T-cell (primary cell): ENCODE measurements around the gene VSTM4. TPM values are rescaled to one million over a fixed set of nuclear protein-coding genes. Genes with fewer than 3 reads are reported as not detected.
A peak's percentile ranks its signal among the peaks of the same experiment; 100 is the strongest.

ENCODE experiments used
- ATAC-seq, 4 experiments: fragments of 200-7000 bp in 3 of 4; fragments of 150-1000 bp in 1 of 4; cut with Tn5 transposase; replicated peaks in 1 of 4; 1 replicate in 3 of 4; 2 replicates in 1 of 4; pipeline ENCODE4 v1.10.0; 2021; ENCODE audit warnings: moderate library complexity in 3 of 4, mild to moderate bottlenecking in 2 of 4, moderate number of reproducible peaks in 1 of 4
- CTCF ChIA-PET, 2 donors: fragments of 300-600 bp; sonication (Branson Sonifier 250); formaldehyde crosslinking; loops; one replicate each; lab custom pipeline; 2022; ENCODE audit warnings: antibody characterized with exemption in 2 of 2; lab: Charles Lee
- POLR2A ChIA-PET, 2 donors: fragments of 300-600 bp; sonication (Branson Sonifier 250); formaldehyde crosslinking; loops; one replicate each; lab custom pipeline; 2022; ENCODE audit warnings: antibody characterized with exemption in 2 of 2; lab: Charles Lee
- DNase-seq, 35 experiments: peaks; one replicate each; pipeline versions ENCODE4 v3.0.0 to v3.0.0-alpha.2; 2013 to 2023
- H3K27ac ChIP-seq: one replicate; pipeline ENCODE4 v1.5.1; 2013; ENCODE audit warnings: low read length
- H3K27me3 ChIP-seq, 2 experiments: replicated peaks in 1 of 2; 1 replicate in 1 of 2; 2 replicates in 1 of 2; pipeline versions ENCODE4 v1.6.1 to v1.7.0; 2013; ENCODE audit warnings: low read length in 1 of 2, mixed read lengths in 1 of 2; ENCODE audit not compliant: control insufficient read depth in 2 of 2, insufficient read depth in 2 of 2; ENCODE audit errors: extremely low read depth in 1 of 2
- H3K36me3 ChIP-seq, 2 donors: 1 replicate in 1 of 2; 2 replicates in 1 of 2; pipeline versions ENCODE4 v1.6.1 to v1.7.0; 2013; ENCODE audit warnings: low read length in 1 of 2; ENCODE audit not compliant: control insufficient read depth in 2 of 2, insufficient read depth in 1 of 2; ENCODE audit errors: extremely low read depth in 1 of 2
- H3K4me1 ChIP-seq, 2 experiments: 1 replicate in 1 of 2; 2 replicates in 1 of 2; pipeline versions ENCODE4 v1.6.1 to v1.7.0; 2013; ENCODE audit warnings: low read length in 2 of 2, mixed read lengths in 1 of 2; ENCODE audit not compliant: insufficient read depth in 2 of 2, control insufficient read depth in 1 of 2; ENCODE audit errors: extremely low read depth in 1 of 2
- H3K4me3 ChIP-seq, 2 donors: 1 replicate in 1 of 2; 2 replicates in 1 of 2; pipeline versions ENCODE4 v1.5.1 to v1.7.0; 2013; ENCODE audit warnings: mild to moderate bottlenecking in 2 of 2, low read length in 1 of 2, moderate library complexity in 1 of 2; ENCODE audit not compliant: control insufficient read depth in 1 of 2; ENCODE audit errors: extremely low read depth in 1 of 2
- H3K9me3 ChIP-seq: 2 replicates; pipeline ENCODE4 v1.7.0; 2013
- H3K27ac Mint-ChIP-seq, 2 donors: one replicate each; pipeline ENCODE4 v1.8.0; 2020 to 2021; ENCODE audit warnings: mild to moderate bottlenecking in 2 of 2, mixed read lengths in 2 of 2
- H3K27me3 Mint-ChIP-seq, 2 donors: one replicate each; pipeline ENCODE4 v1.8.0; 2021 to 2022; ENCODE audit warnings: mixed read lengths in 2 of 2
- H3K36me3 Mint-ChIP-seq: one replicate; pipeline ENCODE4 v1.8.0; 2021; ENCODE audit warnings: mixed read lengths
- H3K4me1 Mint-ChIP-seq, 3 donors: one replicate each; pipeline ENCODE4 v1.8.0; 2020 to 2022; ENCODE audit warnings: mixed read lengths in 3 of 3, mild to moderate bottlenecking in 1 of 3
- H3K4me3 Mint-ChIP-seq, 3 donors: one replicate each; pipeline ENCODE4 v1.8.0; 2020 to 2022; ENCODE audit warnings: mild to moderate bottlenecking in 3 of 3, mixed read lengths in 3 of 3, moderate library complexity in 3 of 3
- H3K9me3 Mint-ChIP-seq, 3 donors: one replicate each; pipeline ENCODE4 v1.8.0; 2020 to 2022; ENCODE audit warnings: mixed read lengths in 3 of 3
- WGBS: methylation state at CpG from one replicate; pipeline ENCODE4 v1.1.5; 2013; ENCODE audit warnings: missing lambda C conversion rate; ENCODE audit not compliant: insufficient coverage; 5-methylcytosine and 5-hydroxymethylcytosine counted together
- total RNA-seq, 35 experiments: library from RNA in 6 of 35; stranded (reverse) in 6 of 35; fragments of 120-200 nt in 1 of 35; gene quantifications; one replicate each; pipeline versions ENCODE4 v1.2.1 to v1.2.4 and lab custom pipeline; 2013 to 2026

The VSTM4 gene
- total RNA-seq, 5 donors from 2014 or later (not counting 1 experiment from before 2014, with no cell fraction given): 0.09 to 0.19 (median 0.10) TPM; not detected in 2

GRCh38 chr10:48985621-48986158, 129.6 kb downstream of the VSTM4 start:
- no peak overlapping the region for H3K27ac Mint-ChIP-seq
- Histone ChIP-seq H3K27ac (no peak overlapping the region), H3K4me1 (peaks cover 0 to 4% of the 10 kb centered on the region in 2 experiments), H3K4me3 (no peak overlapping the region), H3K36me3 (no peaks in the 10 kb centered on the region), H3K9me3 (no peaks in the 10 kb centered on the region), H3K27me3 (peaks cover 0 to 3% of the 10 kb centered on the region in 2 experiments)
- H3K4me1 Mint-ChIP-seq: no peaks in the 10 kb centered on the region
- H3K36me3 Mint-ChIP-seq: no peaks in the 10 kb centered on the region
- no peaks in the 10 kb centered on the region for H3K9me3 Mint-ChIP-seq
- H3K4me3 Mint-ChIP-seq: no peak overlapping the region
- ChIA-PET CTCF (no interaction called here), POLR2A (no interaction called here)
- 90% methylated on average over 4 of the region's 7 CpGs for WGBS
- DNase-seq (no peak), ATAC-seq (no peak)
- no peaks in the 10 kb centered on the region for H3K27me3 Mint-ChIP-seq

DNA sequence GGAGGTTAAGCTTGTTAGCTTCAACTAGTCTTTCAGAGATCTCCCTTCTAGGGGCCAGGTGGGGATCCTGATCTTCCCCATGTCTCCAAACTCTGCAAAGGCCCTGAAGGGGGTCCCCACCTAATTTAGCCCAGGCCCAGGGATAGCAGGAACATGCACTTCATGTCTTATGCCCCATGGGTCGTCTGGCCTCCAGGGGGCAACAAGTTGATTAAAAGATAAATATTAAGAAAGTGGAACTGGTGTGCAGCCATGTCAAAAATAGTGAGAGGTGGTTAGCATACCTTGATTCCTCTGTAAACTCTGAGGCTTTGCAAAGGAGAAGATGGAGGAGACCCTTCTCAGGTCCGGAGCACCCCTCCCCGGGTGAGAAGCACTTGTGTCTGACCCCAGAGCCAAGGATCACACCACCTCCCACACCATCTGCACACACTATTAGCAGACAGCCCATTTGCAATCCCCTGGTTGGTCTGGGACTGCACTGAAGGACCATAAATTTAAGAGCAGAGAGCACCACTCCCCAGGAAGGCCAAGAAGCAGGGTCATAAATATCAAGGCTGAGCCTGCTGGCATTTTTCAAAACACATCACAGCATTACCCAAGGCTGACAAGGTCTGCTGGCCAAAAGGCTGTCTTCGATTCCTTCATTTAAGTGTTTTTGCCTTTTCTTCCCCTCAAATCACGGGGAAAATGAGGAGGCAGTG, 131.5 kb downstream of the VSTM4 start:
- no peaks in the 10 kb centered on the region for H3K36me3 ChIP-seq
- H3K4me3 Mint-ChIP-seq: no peak overlapping the region
- peaks cover 0 to 3% of the 10 kb centered on the region in 2 experiments for H3K27me3 ChIP-seq
- H3K27ac Mint-ChIP-seq: no peak overlapping the region
- no peaks in the 10 kb centered on the region for H3K9me3 ChIP-seq
- H3K9me3 Mint-ChIP-seq: no peaks in the 10 kb centered on the region
- peaks cover 0 to 4% of the 10 kb centered on the region in 2 experiments for H3K4me1 ChIP-seq
- H3K4me1 Mint-ChIP-seq: no peaks in the 10 kb centered on the region
- CTCF ChIA-PET: interaction anchor here in 1 of 2 donors (1.6 kb wide), 1 partner anchor 181 kb away, joined by 3 read pairs; no protein-coding TSS in a partner anchor
- DNase-seq (no peak), ATAC-seq (no peak)
- WGBS: 39% methylated on average over 3 of the region's 5 CpGs
- H3K4me3 ChIP-seq: no peak overlapping the region
- no peaks in the 10 kb centered on the region for H3K27me3 Mint-ChIP-seq
- no peak overlapping the region for H3K27ac ChIP-seq
- H3K36me3 Mint-ChIP-seq: no peaks in the 10 kb centered on the region
- POLR2A ChIA-PET: no interaction called here

- Mint-ChIP-seq H3K9me3 (no peaks in the 10 kb centered on the region), H3K27ac (no peak overlapping the region), H3K27me3 (no peaks in the 10 kb centered on the region), H3K4me1 (no peaks in the 10 kb centered on the region), H3K4me3 (no peak overlapping the region), H3K36me3 (no peaks in the 10 kb centered on the region)
- CTCF ChIA-PET: interaction anchor here in 1 of 2 donors (1.6 kb wide), 1 partner anchor 182 kb away, joined by 3 read pairs; no protein-coding TSS in a partner anchor
- peaks cover 0 to 3% of the 10 kb centered on the region in 2 experiments for H3K27me3 ChIP-seq
- no peaks in the 10 kb centered on the region for H3K9me3 ChIP-seq
- ATAC-seq (no peak), DNase-seq (no peak)
- no peaks in the 10 kb centered on the region for H3K36me3 ChIP-seq
- peaks cover 0 to 4% of the 10 kb centered on the region in 2 experiments for H3K4me1 ChIP-seq
- no peak overlapping the region for H3K4me3 ChIP-seq
- no peak overlapping the region for H3K27ac ChIP-seq
- WGBS: 72% methylated on average over 3 of the region's 5 CpGs
- POLR2A ChIA-PET: no interaction called here
These were observed 132.7 kb downstream of the VSTM4 start for GRCh38 chr10:48982584-48982983.

- H3K27ac Mint-ChIP-seq: no peak overlapping the region
- H3K36me3 ChIP-seq: no peaks in the 10 kb centered on the region
- H3K4me1 ChIP-seq: peaks cover 0 to 4% of the 10 kb centered on the region in 2 experiments
- H3K9me3 ChIP-seq: no peaks in the 10 kb centered on the region
- H3K9me3 Mint-ChIP-seq: no peaks in the 10 kb centered on the region
- H3K36me3 Mint-ChIP-seq: no peaks in the 10 kb centered on the region
- WGBS: 68% methylated on average over 9 of the region's 12 CpGs
- ATAC-seq (no peak), DNase-seq (peak in 13 of 35 experiments; percentile 3 to 33 (median 10))
- POLR2A ChIA-PET: no interaction called here
- no peak overlapping the region for H3K27ac ChIP-seq
- H3K4me3 ChIP-seq: no peak overlapping the region
- H3K4me3 Mint-ChIP-seq: no peak overlapping the region
- H3K27me3 Mint-ChIP-seq: no peaks in the 10 kb centered on the region
- peaks cover 0 to 3% of the 10 kb centered on the region in 2 experiments for H3K27me3 ChIP-seq
- H3K4me1 Mint-ChIP-seq: no peaks in the 10 kb centered on the region
- CTCF ChIA-PET: no interaction called here
These were observed 133.9 kb downstream of the VSTM4 start for GRCh38 chr10:48981310-48981907.

DNA sequence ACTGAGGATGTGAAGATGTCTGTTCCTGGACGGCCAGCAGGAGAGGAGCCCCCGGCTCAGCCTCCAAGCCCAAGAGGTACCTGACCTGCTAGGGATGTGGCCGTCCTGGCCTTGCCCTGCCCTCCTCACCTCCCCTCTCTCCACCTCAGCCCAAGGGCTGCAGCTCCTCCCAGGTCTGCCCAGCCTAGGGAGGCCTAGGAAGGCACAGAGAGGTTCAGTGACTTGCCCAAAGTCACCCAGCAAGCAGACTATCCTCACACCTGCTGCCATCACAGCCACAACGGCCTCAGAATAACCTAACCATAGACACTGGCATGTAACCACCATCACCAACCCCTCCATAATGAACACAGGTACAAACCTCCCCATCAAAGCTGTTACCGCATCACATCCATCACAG, 137.0 kb downstream of the VSTM4 start:
- Histone ChIP-seq H3K9me3 (no peaks in the 10 kb centered on the region), H3K27me3 (peaks cover 0 to 13% of the 10 kb centered on the region in 2 experiments), H3K27ac (no peak overlapping the region), H3K4me3 (no peak overlapping the region), H3K4me1 (peaks cover 0 to 4% of the 10 kb centered on the region in 2 experiments), H3K36me3 (no peaks in the 10 kb centered on the region)
- Mint-ChIP-seq H3K4me1 (no peaks in the 10 kb centered on the region), H3K27me3 (peaks cover 0 to 3% of the 10 kb centered on the region in 2 donors), H3K36me3 (no peaks in the 10 kb centered on the region), H3K9me3 (no peaks in the 10 kb centered on the region), H3K4me3 (no peak overlapping the region), H3K27ac (no peak overlapping the region)
- DNase-seq (no peak), ATAC-seq (no peak)
- CTCF ChIA-PET: interaction anchor here in 1 of 2 donors (1.1 kb wide), 1 partner anchor 33 kb away, joined by 3 read pairs; no protein-coding TSS in a partner anchor
- WGBS: 78% methylated on average over 4 of the region's 5 CpGs
- POLR2A ChIA-PET: no interaction called here

DNA sequence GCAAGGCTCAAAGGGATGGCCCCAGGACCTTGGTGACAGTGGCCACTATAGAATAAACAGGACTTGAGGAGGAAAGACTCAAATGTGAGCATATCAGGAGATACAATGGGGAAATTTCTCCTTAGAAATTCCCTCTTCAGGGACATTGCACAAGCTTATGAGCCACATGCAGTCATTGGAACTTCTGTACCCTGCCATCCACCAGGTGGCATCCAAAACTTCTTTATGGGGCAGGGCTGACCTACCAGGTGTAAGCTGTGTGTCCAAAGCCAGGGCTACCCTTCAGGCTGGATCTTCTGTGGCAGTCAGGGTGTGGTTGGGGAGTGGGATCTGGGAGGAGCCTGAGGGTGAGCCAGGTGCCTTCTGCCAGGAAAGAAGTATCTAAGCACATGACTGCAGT, 139.1 kb downstream of the VSTM4 start:
- Histone ChIP-seq H3K27ac (no peak overlapping the region), H3K27me3 (peaks cover 0 to 9% of the 10 kb centered on the region in 2 experiments), H3K36me3 (peaks cover 0 to 3% of the 10 kb centered on the region in 2 donors), H3K4me3 (no peak overlapping the region), H3K4me1 (peaks cover 0 to under 1% of the 10 kb centered on the region in 2 experiments), H3K9me3 (no peaks in the 10 kb centered on the region)
- Mint-ChIP-seq H3K9me3 (no peaks in the 10 kb centered on the region), H3K4me1 (no peaks in the 10 kb centered on the region), H3K27me3 (peaks cover 0 to 6% of the 10 kb centered on the region in 2 donors), H3K4me3 (no peak overlapping the region), H3K27ac (no peak overlapping the region), H3K36me3 (no peaks in the 10 kb centered on the region)
- DNase-seq: peak in 1 of 35 experiments; percentile 6
- CTCF ChIA-PET: no interaction called here
- POLR2A ChIA-PET: no interaction called here
- ATAC-seq: no peak
